Stomach (tissue), 4 donors: ENCODE measurements around the gene SNX2.

Experiments
- EP300 ChIP-seq: sonication (generic); formaldehyde crosslinking; IDR thresholded peaks from one replicate; pipeline ENCODE4 v1.6.1; 2017; ENCODE audit warnings: antibody characterized with exemption
- POLR2A ChIP-seq, 4 donors: fragments of 450-650 bp; IDR thresholded peaks; one replicate each; pipeline ENCODE4 v1.6.1; 2016; ENCODE audit warnings: antibody characterized with exemption in 4 of 4, control low read depth in 2 of 4, mild to moderate bottlenecking in 1 of 4, moderate library complexity in 1 of 4
- TF ChIP-seq, protein P1 (sequence below), 7 experiments: fragments of 450-650 bp in 4 of 7; fragments of 200-600 bp in 3 of 7; sonication (generic) in 3 of 7; IDR thresholded peaks; one replicate each; pipeline ENCODE4 v1.5.1; 2016 to 2019; ENCODE audit warnings: antibody characterized with exemption in 7 of 7, control low read depth in 2 of 7, mild to moderate bottlenecking in 1 of 7

DNA sequence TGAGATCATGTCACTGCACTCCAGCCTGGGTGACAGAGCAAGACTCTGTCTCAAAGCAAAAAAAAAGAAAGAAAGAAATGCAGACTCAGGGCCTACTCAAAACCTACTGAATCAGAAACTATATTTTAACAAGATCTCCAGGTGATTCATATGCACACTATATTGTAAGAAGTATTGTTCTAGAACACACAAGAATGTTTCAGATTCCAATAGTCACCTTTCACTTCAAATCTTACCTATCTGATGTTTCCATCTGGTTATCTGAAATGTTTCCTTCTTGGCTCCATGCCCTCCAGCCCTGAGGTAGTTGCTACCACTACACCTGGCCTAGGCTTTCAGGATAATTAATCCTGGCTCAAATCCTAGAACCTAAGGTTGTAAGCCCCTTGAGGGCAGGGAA is 36.8 kb upstream of the SNX2 start:
- TF ChIP-seq POLR2A (IDR thresholded peaks at IDR 0.05) (no peak), EP300 (no peak)
- TF ChIP-seq, protein P1, sequence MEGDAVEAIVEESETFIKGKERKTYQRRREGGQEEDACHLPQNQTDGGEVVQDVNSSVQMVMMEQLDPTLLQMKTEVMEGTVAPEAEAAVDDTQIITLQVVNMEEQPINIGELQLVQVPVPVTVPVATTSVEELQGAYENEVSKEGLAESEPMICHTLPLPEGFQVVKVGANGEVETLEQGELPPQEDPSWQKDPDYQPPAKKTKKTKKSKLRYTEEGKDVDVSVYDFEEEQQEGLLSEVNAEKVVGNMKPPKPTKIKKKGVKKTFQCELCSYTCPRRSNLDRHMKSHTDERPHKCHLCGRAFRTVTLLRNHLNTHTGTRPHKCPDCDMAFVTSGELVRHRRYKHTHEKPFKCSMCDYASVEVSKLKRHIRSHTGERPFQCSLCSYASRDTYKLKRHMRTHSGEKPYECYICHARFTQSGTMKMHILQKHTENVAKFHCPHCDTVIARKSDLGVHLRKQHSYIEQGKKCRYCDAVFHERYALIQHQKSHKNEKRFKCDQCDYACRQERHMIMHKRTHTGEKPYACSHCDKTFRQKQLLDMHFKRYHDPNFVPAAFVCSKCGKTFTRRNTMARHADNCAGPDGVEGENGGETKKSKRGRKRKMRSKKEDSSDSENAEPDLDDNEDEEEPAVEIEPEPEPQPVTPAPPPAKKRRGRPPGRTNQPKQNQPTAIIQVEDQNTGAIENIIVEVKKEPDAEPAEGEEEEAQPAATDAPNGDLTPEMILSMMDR (IDR thresholded peaks at IDR 0.05): no peak
